GM19395 (cell line): Measurements from ENCODE around the gene ESYT2.
"Not testable (repeated sequence)": the region's sequence is repeated elsewhere in the genome, so short reads cannot be mapped to it uniquely, and the experiment has no call there.

Source experiments
- ATAC-seq: cut with Tn5 transposase; IDR thresholded peaks from one replicate; pipeline ENCODE4 v1.9.1; 2021; ENCODE audit warnings: mild to moderate bottlenecking, moderate library complexity; ENCODE audit not compliant: unreplicated experiment

ESYT2 gene

GRCh38 chr7:158829342-158830210, at the start of gene ESYT2:
TSS of gene ESYT2 (minus strand) at chr7:158829509. CDS start at chr7:158829418, 91 bp downstream.
- peak; percentile 83 for ATAC-seq

- not testable (repeated sequence) for ATAC-seq
These were observed 49.1 kb upstream of the ESYT2 start for GRCh38 chr7:158878151-158879079.

GRCh38 chr7:158876984-158877383, 47.7 kb upstream of the ESYT2 start:
- ATAC-seq, result no peak

- ATAC-seq, result no peak
These were observed 40.6 kb upstream of the ESYT2 start for GRCh38 chr7:158869876-158870275.

GRCh38 chr7:158868764-158869410, 39.6 kb upstream of the ESYT2 start:
- ATAC-seq, result no peak

GRCh38 chr7:158867214-158867984, 38.1 kb upstream of the ESYT2 start:
- no peak for ATAC-seq

- ATAC-seq, result no peak
These were observed 36.7 kb upstream of the ESYT2 start for GRCh38 chr7:158865977-158866376.

GRCh38 chr7:158865462-158865922, 36.2 kb upstream of the ESYT2 start:
- no peak for ATAC-seq

GRCh38 chr7:158864833-158865232, 35.5 kb upstream of the ESYT2 start:
- no peak for ATAC-seq

- ATAC-seq, result no peak
These were observed 35.2 kb upstream of the ESYT2 start for GRCh38 chr7:158864507-158864820.

GRCh38 chr7:158863611-158864506, 34.5 kb upstream of the ESYT2 start:
- ATAC-seq, result peak; percentile 48

- ATAC-seq, result peak; percentile 49
These were observed 33.8 kb upstream of the ESYT2 start for GRCh38 chr7:158862985-158863610.

GRCh38 chr7:158861936-158862704, 32.8 kb upstream of the ESYT2 start:
- no peak for ATAC-seq

GRCh38 chr7:158861004-158861787, 31.9 kb upstream of the ESYT2 start:
- ATAC-seq, result no peak

GRCh38 chr7:158860394-158860793, 31.1 kb upstream of the ESYT2 start:
- ATAC-seq, result no peak

GRCh38 chr7:158858592-158859503, 29.5 kb upstream of the ESYT2 start:
- ATAC-seq, result no peak
